ENCODE measurements around the gene RNF207.

- TF ChIP-seq POLR2A (IDR thresholded peaks at IDR 0.05) (no peak), CTCF (IDR thresholded peaks at IDR 0.05) (no peak)
Measured at GRCh38 chr1:6163973-6164617, 41.8 kb upstream of the RNF207 start.
